Neutrophil (primary cell): ENCODE data around the gene GNE.
"Not testable (repeated sequence)": the region's sequence is repeated elsewhere in the genome, so short reads cannot be mapped to it uniquely, and the experiment has no call there.

Source experiments
- H3K27ac ChIP-seq: fragments of 200-600 bp; sonication (generic); 2 replicates; pipeline ENCODE4 v1.5.1; 2016; ENCODE audit warnings: mild to moderate bottlenecking, moderate library complexity
- H3K27me3 ChIP-seq: fragments of 200-600 bp; sonication (generic); 2 replicates; pipeline ENCODE4 v1.6.0; 2016; ENCODE audit warnings: mild to moderate bottlenecking
- H3K36me3 ChIP-seq: fragments of 200-600 bp; sonication (generic); 2 replicates; pipeline ENCODE4 v1.5.1; 2017
- H3K4me1 ChIP-seq, 2 experiments: fragments of 200-600 bp in 1 of 2; sonication (generic) in 1 of 2; 1 replicate in 1 of 2; 2 replicates in 1 of 2; pipeline versions ENCODE4 v1.5.1 to v1.6.1; 2013 to 2016; ENCODE audit warnings: low read depth in 1 of 2, low read length in 1 of 2, mild to moderate bottlenecking in 1 of 2, moderate library complexity in 1 of 2; ENCODE audit not compliant: control insufficient read depth in 1 of 2, insufficient read depth in 1 of 2
- H3K4me3 ChIP-seq, 2 experiments: fragments of 200-600 bp in 1 of 2; sonication (generic) in 1 of 2; 1 replicate in 1 of 2; 2 replicates in 1 of 2; pipeline ENCODE4 v1.5.1; 2013 to 2016; ENCODE audit warnings: low read depth in 1 of 2, low read length in 1 of 2, mild to moderate bottlenecking in 1 of 2, moderate library complexity in 1 of 2
- H3K9me3 ChIP-seq: fragments of 200-600 bp; sonication (generic); 2 replicates; pipeline ENCODE4 v1.5.1; 2016
- CTCF ChIP-seq: fragments of 200-600 bp; sonication (generic); IDR thresholded peaks from 2 replicates; pipeline ENCODE4 v1.5.1; 2016; ENCODE audit warnings: antibody characterized with exemption

Gene GNE

GRCh38 chr9:36278243-36278642 lies 20.0 kb upstream of the GNE start:
- no peaks in the 10 kb centered on the region for H3K27me3 ChIP-seq
- TF ChIP-seq CTCF = no peak
- H3K36me3 ChIP-seq = no peaks in the 10 kb centered on the region
- no peak overlapping the region for H3K27ac ChIP-seq
- no peak overlapping the region for H3K4me3 ChIP-seq
- H3K4me1 ChIP-seq = no peaks in the 10 kb centered on the region
- no peaks in the 10 kb centered on the region for H3K9me3 ChIP-seq

GRCh38 chr9:36276781-36277181 lies 18.5 kb upstream of the GNE start:
- Histone ChIP-seq H3K9me3 (no peaks in the 10 kb centered on the region), H3K36me3 (no peaks in the 10 kb centered on the region), H3K27me3 (no peaks in the 10 kb centered on the region), H3K4me1 (no peaks in the 10 kb centered on the region), H3K4me3 (no peak overlapping the region), H3K27ac (no peak overlapping the region)
- TF ChIP-seq CTCF = no peak

- Histone ChIP-seq H3K27ac (no peak overlapping the region), H3K27me3 (no peaks in the 10 kb centered on the region), H3K9me3 (no peaks in the 10 kb centered on the region), H3K4me1 (no peaks in the 10 kb centered on the region), H3K4me3 (no peak overlapping the region), H3K36me3 (no peaks in the 10 kb centered on the region)
- no peak for TF ChIP-seq CTCF
Observed at GRCh38 chr9:36276254-36276653, 18.0 kb upstream of the GNE start.

GRCh38 chr9:36275060-36275459 lies 16.8 kb upstream of the GNE start:
- H3K4me3 ChIP-seq = no peak overlapping the region
- no peaks in the 10 kb centered on the region for H3K27me3 ChIP-seq
- H3K9me3 ChIP-seq = no peaks in the 10 kb centered on the region
- no peak overlapping the region for H3K27ac ChIP-seq
- H3K4me1 ChIP-seq = no peaks in the 10 kb centered on the region
- H3K36me3 ChIP-seq = no peaks in the 10 kb centered on the region
- TF ChIP-seq CTCF = no peak

- H3K9me3 ChIP-seq = not testable (repeated sequence)
Observed at GRCh38 chr9:36273354-36273753, 15.1 kb upstream of the GNE start.

GRCh38 chr9:36268007-36268427 lies 9.8 kb upstream of the GNE start:
- TF ChIP-seq CTCF = no peak
- H3K36me3 ChIP-seq = no peaks in the 10 kb centered on the region
- H3K9me3 ChIP-seq = no peaks in the 10 kb centered on the region
- H3K4me1 ChIP-seq = no peaks in the 10 kb centered on the region
- no peak overlapping the region for H3K27ac ChIP-seq
- H3K27me3 ChIP-seq = no peaks in the 10 kb centered on the region
- no peak overlapping the region for H3K4me3 ChIP-seq

More at GRCh38 chr9:36273354-36273753, 15.1 kb upstream of the GNE start:
- H3K27ac ChIP-seq, H3K27me3 ChIP-seq, H3K36me3 ChIP-seq, H3K4me1 ChIP-seq, H3K4me3 ChIP-seq: not testable (repeated sequence)
